Activated B cell treated with CpG ODN at 0.5 μM for 24 hours (primary cell): ENCODE results near the gene PTGFR. TPM values are rescaled to one million over a fixed set of nuclear protein-coding genes. Genes with fewer than 3 reads are reported as not detected.

Source experiments
- ATAC-seq: fragments of 200-7000 bp; cut with Tn5 transposase; one replicate; pipeline ENCODE4 v1.10.0; 2021; ENCODE audit warnings: low read depth, mild to moderate bottlenecking, moderate library complexity
- CTCF ChIA-PET: fragments of 350-600 bp; sonication (Branson Sonifier 250); formaldehyde crosslinking; loops from one replicate; lab custom pipeline; 2021; ENCODE audit warnings: antibody characterized with exemption; lab: Charles Lee
- POLR2A ChIA-PET: fragments of 350-600 bp; sonication (Branson Sonifier 250); formaldehyde crosslinking; loops from one replicate; lab custom pipeline; 2021; ENCODE audit warnings: antibody characterized with exemption; lab: Charles Lee
- DNase-seq: peaks from one replicate; pipeline ENCODE4 v3.0.0; 2022
- H3K27ac Mint-ChIP-seq: one replicate; pipeline ENCODE4 v1.8.0; 2020; ENCODE audit warnings: mixed read lengths
- H3K27me3 Mint-ChIP-seq: one replicate; pipeline ENCODE4 v1.8.0; 2021; ENCODE audit warnings: mixed read lengths
- H3K36me3 Mint-ChIP-seq: one replicate; pipeline ENCODE4 v1.8.0; 2021; ENCODE audit warnings: low read depth, mixed read lengths
- H3K4me1 Mint-ChIP-seq: one replicate; pipeline ENCODE4 v1.8.0; 2021; ENCODE audit warnings: mixed read lengths
- H3K4me3 Mint-ChIP-seq: one replicate; pipeline ENCODE4 v1.8.0; 2020; ENCODE audit warnings: mild to moderate bottlenecking, mixed read lengths
- H3K9me3 Mint-ChIP-seq: one replicate; pipeline ENCODE4 v1.8.0; 2020; ENCODE audit warnings: mixed read lengths
- CTCF ChIP-seq: fragments of 200-600 bp; IDR thresholded peaks from one replicate; pipeline ENCODE4 v1.8.0; 2022; ENCODE audit warnings: antibody characterized with exemption, mild to moderate bottlenecking
- intact Hi-C: fragments of 100-400 bp; cut with micrococcal nuclease; formaldehyde crosslinking; loops from one replicate; pipeline ENCODE4 v1.15.1; 2024
- total RNA-seq: library from RNA; stranded (reverse); gene quantifications from 2 replicates; pipeline ENCODE4 v1.2.3, GENCODE V29; 2022

The PTGFR gene
- total RNA-seq, 1 donor from 2014 or later: not detected

GRCh38 chr1:78519446-78519845 lies 28.7 kb downstream of the PTGFR start:
- no peak overlapping the region for H3K27ac Mint-ChIP-seq
- no peak overlapping the region for H3K4me3 Mint-ChIP-seq
- ChIA-PET POLR2A (no interaction called here), CTCF (no interaction called here)
- no peak for TF ChIP-seq CTCF
- intact Hi-C loops: no loop called here
- no peaks in the 10 kb centered on the region for H3K27me3 Mint-ChIP-seq
- no peak for ATAC-seq
- no peaks in the 10 kb centered on the region for H3K9me3 Mint-ChIP-seq
- DNase-seq: no peak
- no peaks in the 10 kb centered on the region for H3K4me1 Mint-ChIP-seq
- no peaks in the 10 kb centered on the region for H3K36me3 Mint-ChIP-seq

GRCh38 chr1:78520216-78520615 lies 29.4 kb downstream of the PTGFR start:
- Mint-ChIP-seq H3K4me3 (no peak overlapping the region), H3K4me1 (no peaks in the 10 kb centered on the region), H3K9me3 (no peaks in the 10 kb centered on the region), H3K27me3 (no peaks in the 10 kb centered on the region), H3K36me3 (no peaks in the 10 kb centered on the region), H3K27ac (no peak overlapping the region)
- ATAC-seq (no peak), DNase-seq (no peak)
- POLR2A ChIA-PET: interaction anchor here (0.6 kb wide), 1 partner anchor 20 kb away, joined by 3 read pairs; no protein-coding TSS in a partner anchor
- intact Hi-C loops: no loop called here
- CTCF ChIA-PET: no interaction called here
- TF ChIP-seq CTCF: no peak

- Mint-ChIP-seq H3K27ac (no peak overlapping the region), H3K4me1 (no peaks in the 10 kb centered on the region), H3K36me3 (no peaks in the 10 kb centered on the region), H3K4me3 (no peak overlapping the region), H3K9me3 (no peaks in the 10 kb centered on the region), H3K27me3 (no peaks in the 10 kb centered on the region)
- intact Hi-C loops: no loop called here
- no peak for TF ChIP-seq CTCF
- ATAC-seq (no peak), DNase-seq (no peak)
- POLR2A ChIA-PET: interaction anchor here (0.6 kb wide), 1 partner anchor 20 kb away, joined by 3 read pairs; no protein-coding TSS in a partner anchor
- CTCF ChIA-PET: no interaction called here
Measured at GRCh38 chr1:78520843-78521242, 30.1 kb downstream of the PTGFR start.

- ATAC-seq (no peak), DNase-seq (no peak)
- ChIA-PET POLR2A (no interaction called here), CTCF (no interaction called here)
- Mint-ChIP-seq H3K27ac (no peak overlapping the region), H3K4me3 (no peak overlapping the region), H3K36me3 (no peaks in the 10 kb centered on the region), H3K27me3 (no peaks in the 10 kb centered on the region), H3K4me1 (no peaks in the 10 kb centered on the region), H3K9me3 (no peaks in the 10 kb centered on the region)
- intact Hi-C loops: no loop called here
- no peak for TF ChIP-seq CTCF
Measured at GRCh38 chr1:78522136-78522535, 31.4 kb downstream of the PTGFR start.

GRCh38 chr1:78526496-78526895 lies 35.7 kb downstream of the PTGFR start:
- Mint-ChIP-seq H3K36me3 (no peaks in the 10 kb centered on the region), H3K9me3 (no peaks in the 10 kb centered on the region), H3K4me1 (no peaks in the 10 kb centered on the region), H3K4me3 (no peak overlapping the region), H3K27me3 (no peaks in the 10 kb centered on the region), H3K27ac (no peak overlapping the region)
- intact Hi-C loops: no loop called here
- CTCF ChIA-PET: no interaction called here
- POLR2A ChIA-PET: no interaction called here
- DNase-seq (no peak), ATAC-seq (no peak)
- no peak for TF ChIP-seq CTCF
